Thyroid gland (tissue), 4 donors: ENCODE results near the gene NXPH4.

Experiments used
- CTCF ChIP-seq, 6 experiments: fragments of 200-600 bp in 3 of 6; fragments of 450-650 bp in 3 of 6; sonication (generic) in 3 of 6; IDR thresholded peaks; one replicate each; pipeline ENCODE4 v1.5.1; 2016 to 2019; ENCODE audit warnings: antibody characterized with exemption in 6 of 6, mild to moderate bottlenecking in 2 of 6, inconsistent platforms in 1 of 6, moderate library complexity in 1 of 6
- POLR2A ChIP-seq, 2 donors: fragments of 450-650 bp; IDR thresholded peaks; one replicate each; pipeline ENCODE4 v1.6.1; 2017; ENCODE audit warnings: antibody characterized with exemption in 2 of 2, mild to moderate bottlenecking in 2 of 2, moderate library complexity in 1 of 2

DNA sequence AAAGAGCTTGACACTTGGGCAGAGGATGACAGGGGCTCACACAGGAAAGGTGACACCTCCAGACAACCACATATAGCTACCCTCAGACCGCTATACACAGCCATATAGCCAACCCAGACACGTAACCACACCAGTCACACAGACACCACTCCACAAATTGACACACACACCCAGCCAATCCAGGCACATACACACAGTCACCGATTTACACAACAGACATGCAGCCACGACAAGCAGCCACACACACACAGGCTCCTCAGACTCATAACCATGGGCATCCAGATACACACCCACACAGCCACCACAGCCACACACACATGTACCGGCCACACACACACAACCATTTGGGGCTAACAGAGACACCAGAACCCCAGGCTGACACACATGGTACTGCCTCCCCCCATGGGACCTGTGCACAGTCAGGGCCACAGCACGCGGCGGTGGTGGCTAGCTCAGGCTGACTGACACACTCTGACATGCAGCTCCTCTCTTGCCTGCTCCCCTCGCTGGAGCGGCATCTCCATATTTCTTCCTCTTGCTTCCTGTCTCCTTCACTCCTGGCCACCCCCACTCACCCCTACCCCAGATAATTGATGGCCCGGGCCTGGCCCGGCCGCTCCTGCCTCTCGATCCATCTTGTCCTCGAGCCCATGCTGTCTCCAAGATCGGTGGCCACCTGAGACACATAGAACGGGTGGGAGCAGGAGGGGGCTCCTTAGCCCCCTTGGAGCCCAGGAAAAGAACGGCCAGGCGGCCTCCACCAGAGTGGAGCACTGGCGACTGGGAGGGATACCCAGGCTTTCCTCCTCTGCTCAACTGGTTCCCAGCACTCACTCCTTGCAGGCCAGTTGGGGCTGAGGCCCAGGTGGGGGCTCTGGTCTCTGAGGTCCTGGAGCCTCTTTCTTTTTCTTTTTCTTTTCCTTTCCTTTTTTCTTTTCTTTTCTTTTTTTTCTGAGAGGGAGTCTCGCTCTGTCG is 6.9 kb downstream of the NXPH4 start:
- TF ChIP-seq POLR2A (IDR thresholded peaks at IDR 0.05): no peak
- no peak for TF ChIP-seq CTCF (IDR thresholded peaks at IDR 0.05)
